Colonic mucosa (tissue), 4 donors: ENCODE data around the gene FRY. TPM values are rescaled to one million over a fixed set of nuclear protein-coding genes. Genes with fewer than 3 reads are reported as not detected.

Experiments used
- DNase-seq: peaks from one replicate; pipeline ENCODE4 v3.0.0-alpha.2; 2020
- H3K27ac ChIP-seq: fragments of 200-600 bp; one replicate; pipeline ENCODE4 v1.8.0; 2021
- H3K27me3 ChIP-seq: fragments of 200-600 bp; one replicate; pipeline ENCODE4 v1.8.0; 2021
- H3K36me3 ChIP-seq: fragments of 200-600 bp; one replicate; pipeline ENCODE4 v1.8.0; 2021
- H3K4me1 ChIP-seq: fragments of 200-600 bp; one replicate; pipeline ENCODE4 v1.8.0; 2021; ENCODE audit warnings: mild to moderate bottlenecking
- H3K4me3 ChIP-seq: fragments of 200-600 bp; one replicate; pipeline ENCODE4 v1.8.0; 2021
- H3K9ac ChIP-seq, 2 donors: one replicate each; pipeline ENCODE4 v1.7.0; 2013; ENCODE audit warnings: control low read depth in 2 of 2, low read depth in 2 of 2, low read length in 2 of 2
- H3K9me3 ChIP-seq: fragments of 200-600 bp; one replicate; pipeline ENCODE4 v1.8.0; 2021
- CTCF ChIP-seq: fragments of 200-600 bp; IDR thresholded peaks from one replicate; pipeline ENCODE4 v1.8.0; 2022; ENCODE audit warnings: antibody characterized with exemption, mild to moderate bottlenecking
- intact Hi-C: fragments of 100-400 bp; cut with DNase I; formaldehyde crosslinking; loops from one replicate; pipeline ENCODE4 v1.14.1; 2022
- total RNA-seq, 2 donors: library from RNA; stranded (reverse); fragmentation: NEBNext Ultra II Directional in 1 of 2; extraction: Animal tissue kit (Norgen Biotek cat#: 25700) in 1 of 2; gene quantifications; one replicate each; pipeline ENCODE4 v1.2.1, GENCODE V29; 2021
- donor health status: healthy.
- donor health status: DM: no; HTN: no; CAD: no.
- donor health status: DM: no; HTN: no; CAD: no.

FRY gene
- total RNA-seq, 2 donors from 2014 or later, result 7.0 to 19.9 TPM

- peak; percentile 51 for TF ChIP-seq CTCF
- no peak overlapping the region for H3K9ac ChIP-seq
- H3K4me1 ChIP-seq, result no peaks in the 10 kb centered on the region
- H3K4me3 ChIP-seq, result no peak overlapping the region
- H3K27me3 ChIP-seq, result no peaks in the 10 kb centered on the region
- peak; percentile 63 for DNase-seq
- no peaks in the 10 kb centered on the region for H3K9me3 ChIP-seq
- intact Hi-C loops, result loop anchor here (5.0 to 10.0 kb wide), 2 partner anchors 66 to 232 kb away; no protein-coding TSS in a partner anchor
- H3K27ac ChIP-seq, result no peak overlapping the region
- no peaks in the 10 kb centered on the region for H3K36me3 ChIP-seq
Measured at GRCh38 chr13:32246468-32246867, 214.9 kb downstream of the FRY start.

GRCh38 chr13:32247887-32248286 lies 216.3 kb downstream of the FRY start:
- intact Hi-C loops, result loop anchor here (5.0 to 10.0 kb wide), 2 partner anchors 64 to 233 kb away; no protein-coding TSS in a partner anchor

GRCh38 chr13:32248801-32249200 lies 217.2 kb downstream of the FRY start:
- H3K9me3 ChIP-seq, result no peaks in the 10 kb centered on the region
- TF ChIP-seq CTCF, result no peak
- no peaks in the 10 kb centered on the region for H3K4me1 ChIP-seq
- no peak overlapping the region for H3K4me3 ChIP-seq
- H3K27me3 ChIP-seq, result no peaks in the 10 kb centered on the region
- no peak for DNase-seq
- no peak overlapping the region for H3K27ac ChIP-seq
- intact Hi-C loops, result loop anchor here (5.0 to 10.0 kb wide), 2 partner anchors 64 to 234 kb away; no protein-coding TSS in a partner anchor
- H3K9ac ChIP-seq, result no peak overlapping the region
- H3K36me3 ChIP-seq, result no peaks in the 10 kb centered on the region

More at GRCh38 chr13:32247887-32248286, 216.3 kb downstream of the FRY start:
- no peaks in the 10 kb centered on the region for H3K9me3 ChIP-seq
- DNase-seq, result no peak
- no peaks in the 10 kb centered on the region for H3K4me1 ChIP-seq
- no peak overlapping the region for H3K4me3 ChIP-seq
- no peak overlapping the region for H3K9ac ChIP-seq
- H3K36me3 ChIP-seq, result no peaks in the 10 kb centered on the region
- TF ChIP-seq CTCF, result no peak
- no peak overlapping the region for H3K27ac ChIP-seq
- H3K27me3 ChIP-seq, result no peaks in the 10 kb centered on the region

- H3K36me3 ChIP-seq, result no peaks in the 10 kb centered on the region
- no peak overlapping the region for H3K9ac ChIP-seq
- no peak overlapping the region for H3K27ac ChIP-seq
- H3K9me3 ChIP-seq, result no peaks in the 10 kb centered on the region
- no peak for TF ChIP-seq CTCF
- H3K4me1 ChIP-seq, result no peaks in the 10 kb centered on the region
- intact Hi-C loops, result loop anchor here (10.0 kb wide), 1 partner anchor 282 kb away; the partner anchor contains the start of gene N4BP2L2
- no peaks in the 10 kb centered on the region for H3K27me3 ChIP-seq
- no peak for DNase-seq
- no peak overlapping the region for H3K4me3 ChIP-seq
Measured at GRCh38 chr13:32252812-32253438, 221.4 kb downstream of the FRY start.

GRCh38 chr13:32253911-32254399 lies 222.4 kb downstream of the FRY start:
- Histone ChIP-seq H3K9ac (no peak overlapping the region), H3K4me3 (peak overlapping the region; percentile 7), H3K36me3 (no peaks in the 10 kb centered on the region), H3K4me1 (no peaks in the 10 kb centered on the region), H3K27ac (peak overlapping the region; percentile 37), H3K9me3 (no peaks in the 10 kb centered on the region), H3K27me3 (no peaks in the 10 kb centered on the region)
- peak; percentile 52 for DNase-seq
- intact Hi-C loops, result loop anchor here (10.0 kb wide), 1 partner anchor 281 kb away; the partner anchor contains the start of gene N4BP2L2
- no peak for TF ChIP-seq CTCF
